GM21737 (cell line): ENCODE measurements around the gene RANBP10.
"Not testable (repeated sequence)": the region's sequence is repeated elsewhere in the genome, so short reads cannot be mapped to it uniquely, and the experiment has no call there.

ENCODE experiments used
- ATAC-seq: cut with Tn5 transposase; IDR thresholded peaks from one replicate; pipeline ENCODE4 v1.9.1; 2021; ENCODE audit warnings: mild to moderate bottlenecking, moderate library complexity; ENCODE audit not compliant: unreplicated experiment

The RANBP10 gene

DNA sequence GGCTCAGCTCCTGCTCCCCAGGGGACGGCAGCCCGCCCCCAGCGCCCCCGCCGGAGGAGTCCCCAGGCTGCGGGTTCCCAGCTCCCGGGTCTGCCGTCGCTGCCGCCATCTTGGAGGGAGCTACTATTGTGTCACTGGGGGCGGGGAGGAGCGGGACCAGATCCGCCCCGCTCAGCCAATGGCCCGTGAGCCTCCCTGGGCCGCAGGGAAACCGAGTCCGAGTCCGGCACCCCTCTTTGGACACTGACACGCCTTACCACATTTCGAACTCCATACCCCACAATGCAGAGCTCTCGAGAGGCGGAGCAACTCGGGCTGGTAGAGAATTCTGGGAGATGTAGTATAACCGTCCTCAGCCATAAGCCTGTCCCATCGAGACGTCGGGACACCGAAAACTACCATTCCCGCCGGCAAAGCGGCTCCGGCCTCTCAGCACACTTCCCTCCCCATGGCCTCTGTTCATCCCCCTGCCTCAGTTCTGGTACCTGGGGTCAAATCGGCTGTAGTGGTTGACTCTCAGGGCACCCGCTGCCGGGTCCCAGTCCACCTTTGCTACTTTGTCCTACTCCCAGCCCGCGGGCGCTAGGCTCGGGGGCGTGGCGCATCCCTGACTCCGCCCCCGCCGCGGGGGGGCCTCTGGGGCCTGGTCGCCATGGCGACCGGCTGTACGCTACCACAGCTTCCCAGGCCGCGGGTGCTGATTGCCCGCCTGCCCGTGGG, at the start of gene RANBP10, which contains the start of gene TSNAXIP1:
TSS of gene RANBP10 (minus strand) at position 133 of the 720 bp plus-strand sequence. CDS start at position 109, 24 bp downstream.
TSS of gene TSNAXIP1 (plus strand) at position 462 of the 720 bp plus-strand sequence. CDS start 261 bp downstream, outside the sequence.
- ATAC-seq = peak; percentile 91

GRCh38 chr16:67855789-67856188, 49.4 kb upstream of the RANBP10 start:
- ATAC-seq = no peak

DNA sequence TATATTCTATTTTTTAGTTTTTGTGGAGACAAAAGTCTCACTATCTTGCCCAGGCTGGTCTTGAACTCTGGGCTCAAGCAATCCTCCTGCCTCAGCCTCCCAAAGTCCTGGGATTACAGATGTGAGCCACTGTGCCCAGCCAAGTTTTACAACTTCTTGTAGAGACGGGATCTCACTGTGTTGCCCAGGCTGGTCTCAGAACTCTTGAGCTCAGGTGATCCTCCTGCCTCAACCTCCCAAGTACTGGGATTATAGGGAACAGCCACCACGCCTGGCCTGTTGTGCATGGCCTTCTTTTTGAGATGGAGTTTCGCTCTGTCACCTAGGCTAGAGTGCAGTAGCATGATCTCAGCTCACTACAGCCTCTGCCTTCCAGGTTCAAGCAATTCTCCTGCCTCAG, 47.3 kb upstream of the RANBP10 start:
- no peak for ATAC-seq

DNA sequence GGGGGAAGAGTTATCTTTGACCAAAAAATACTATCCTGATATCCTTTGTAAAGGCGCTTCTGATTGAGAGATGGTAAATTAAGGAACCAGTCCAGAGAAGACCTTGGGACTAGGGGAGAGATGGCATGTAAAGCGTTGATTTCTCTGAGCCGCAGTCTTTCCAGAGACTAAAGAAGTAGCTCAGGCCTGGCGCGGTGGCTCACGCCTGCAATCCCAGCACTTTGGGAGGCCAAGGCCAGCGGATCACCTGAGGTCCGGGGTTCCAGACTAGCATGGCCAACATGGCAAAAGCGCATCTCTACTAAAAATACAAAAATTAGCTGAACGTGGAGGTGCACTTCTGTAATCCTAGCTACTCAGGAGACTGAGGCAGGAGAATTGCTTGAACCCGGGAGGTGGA, 41.8 kb upstream of the RANBP10 start:
- ATAC-seq = no peak

GRCh38 chr16:67847064-67847861, 40.9 kb upstream of the RANBP10 start, which contains the start of gene CENPT:
Gene CENPT (minus strand): TSS chr16:67847693. CDS start chr16:67833859, 13,834 bp downstream.
- peak; percentile 28 for ATAC-seq

DNA sequence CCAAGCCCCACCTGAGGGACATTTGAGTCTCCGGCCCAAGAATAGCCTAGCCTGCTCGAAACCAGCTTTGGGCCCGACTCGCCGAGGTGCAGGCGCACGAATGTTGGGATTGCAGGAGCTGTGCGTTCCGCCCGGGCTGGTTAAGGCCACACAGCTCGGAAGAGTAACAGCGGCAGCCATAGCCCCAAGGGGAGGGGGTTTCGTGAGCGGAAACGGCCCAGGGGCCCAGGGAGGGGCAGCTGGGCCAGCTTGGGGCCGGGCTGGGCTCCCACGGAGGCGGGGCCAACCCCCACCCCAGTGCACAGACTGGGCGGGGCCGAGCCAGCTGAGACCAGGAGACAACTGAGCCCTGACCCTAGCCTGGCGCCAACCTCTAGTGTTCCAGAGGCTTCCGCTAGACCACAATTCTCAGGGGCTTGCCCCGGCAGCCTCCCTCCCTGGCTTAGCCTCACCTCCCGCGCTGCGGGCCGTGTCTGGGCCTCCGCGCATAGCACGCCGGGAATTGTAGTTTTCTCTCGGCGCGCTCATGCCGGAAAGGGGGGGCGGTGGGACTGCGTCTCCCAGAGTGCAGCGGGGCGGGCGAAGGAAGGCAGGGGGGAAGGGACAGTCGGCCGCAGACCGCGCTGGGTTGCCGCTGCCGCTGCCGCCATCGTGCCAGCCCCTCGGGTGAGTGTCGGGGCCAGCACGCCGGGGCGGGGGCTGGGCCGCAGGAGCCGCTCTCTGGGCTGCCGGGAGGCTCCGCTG, 40.1 kb upstream of the RANBP10 start, which contains the start of gene NUTF2:
TSS of gene NUTF2 (plus strand) at position 614 of the 744 bp plus-strand sequence. CDS start 18,198 bp downstream, outside the sequence.
- ATAC-seq = peak; percentile 53

DNA sequence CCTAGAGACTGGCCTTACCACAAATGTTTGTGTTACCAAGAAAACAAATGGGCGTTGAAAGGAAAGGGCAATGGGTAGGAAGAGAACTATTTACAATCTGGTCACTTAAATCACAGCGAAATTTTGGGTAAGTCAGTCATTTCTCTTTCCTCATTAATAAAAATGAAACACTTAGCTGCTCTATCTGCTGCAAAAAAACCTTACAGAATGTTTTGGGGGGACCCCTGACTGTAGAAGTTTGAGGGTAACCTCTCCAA, 39.6 kb upstream of the RANBP10 start:
- no peak for ATAC-seq

DNA sequence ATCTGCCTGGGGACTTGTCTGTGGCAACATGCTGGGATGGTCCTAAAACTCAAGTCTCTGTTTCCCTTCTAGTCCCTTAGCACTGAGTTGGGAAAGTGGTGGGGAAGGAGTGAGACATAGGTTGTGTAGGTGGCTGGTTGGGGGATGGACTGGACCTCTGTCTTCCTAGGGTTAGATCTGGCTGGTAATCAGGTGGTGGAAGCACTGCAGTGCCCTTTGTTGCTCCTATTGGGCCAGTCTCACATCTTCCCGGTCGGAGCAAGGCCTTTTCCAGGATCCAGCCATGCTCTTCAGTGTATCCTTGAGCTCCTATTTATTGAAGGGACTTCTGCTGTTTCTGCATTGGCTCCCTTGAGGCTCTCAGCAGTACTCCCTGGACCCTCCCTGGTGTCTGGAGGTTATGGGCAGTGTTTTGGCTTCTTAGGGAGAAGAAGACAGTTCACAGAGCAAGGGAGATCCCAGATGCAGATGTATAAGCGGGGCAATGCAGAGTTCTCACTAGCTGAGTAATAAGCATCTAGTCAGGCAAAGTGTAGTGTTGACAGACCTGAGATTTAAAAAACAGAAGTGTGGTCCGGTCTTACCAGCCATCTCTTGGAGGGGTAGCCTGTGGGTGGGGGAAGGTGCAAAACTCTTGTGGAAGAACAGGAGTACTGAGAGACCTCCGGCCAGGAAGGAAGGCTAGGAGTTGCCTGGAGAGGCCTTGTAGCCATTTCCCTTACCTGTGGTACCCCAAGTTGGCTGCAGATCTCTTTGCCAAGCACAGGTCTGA, 39.1 kb upstream of the RANBP10 start:
- no peak for ATAC-seq

GRCh38 chr16:67844497-67844896, 38.1 kb upstream of the RANBP10 start:
- ATAC-seq = no peak

DNA sequence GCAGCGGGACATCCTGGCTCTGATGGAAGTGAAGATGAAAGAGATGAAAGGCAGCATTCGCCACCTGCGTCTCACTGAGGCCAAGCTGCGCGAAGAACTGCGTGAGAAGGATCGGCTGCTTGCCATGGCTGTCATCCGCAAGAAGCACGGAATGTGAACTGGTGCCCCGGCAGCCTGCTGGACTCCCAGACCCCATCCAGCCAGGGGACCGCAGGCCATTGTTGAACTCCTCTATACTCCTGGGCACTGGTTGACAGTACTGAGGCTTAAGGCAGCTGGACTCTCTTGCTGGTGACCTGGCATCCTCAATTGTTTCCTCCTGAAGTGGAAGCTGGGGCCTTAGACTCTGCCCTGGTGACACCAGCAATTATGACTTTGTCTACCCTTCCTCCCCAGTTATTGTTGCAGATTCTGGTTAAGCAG, 37.0 kb upstream of the RANBP10 start:
- no peak for ATAC-seq

DNA sequence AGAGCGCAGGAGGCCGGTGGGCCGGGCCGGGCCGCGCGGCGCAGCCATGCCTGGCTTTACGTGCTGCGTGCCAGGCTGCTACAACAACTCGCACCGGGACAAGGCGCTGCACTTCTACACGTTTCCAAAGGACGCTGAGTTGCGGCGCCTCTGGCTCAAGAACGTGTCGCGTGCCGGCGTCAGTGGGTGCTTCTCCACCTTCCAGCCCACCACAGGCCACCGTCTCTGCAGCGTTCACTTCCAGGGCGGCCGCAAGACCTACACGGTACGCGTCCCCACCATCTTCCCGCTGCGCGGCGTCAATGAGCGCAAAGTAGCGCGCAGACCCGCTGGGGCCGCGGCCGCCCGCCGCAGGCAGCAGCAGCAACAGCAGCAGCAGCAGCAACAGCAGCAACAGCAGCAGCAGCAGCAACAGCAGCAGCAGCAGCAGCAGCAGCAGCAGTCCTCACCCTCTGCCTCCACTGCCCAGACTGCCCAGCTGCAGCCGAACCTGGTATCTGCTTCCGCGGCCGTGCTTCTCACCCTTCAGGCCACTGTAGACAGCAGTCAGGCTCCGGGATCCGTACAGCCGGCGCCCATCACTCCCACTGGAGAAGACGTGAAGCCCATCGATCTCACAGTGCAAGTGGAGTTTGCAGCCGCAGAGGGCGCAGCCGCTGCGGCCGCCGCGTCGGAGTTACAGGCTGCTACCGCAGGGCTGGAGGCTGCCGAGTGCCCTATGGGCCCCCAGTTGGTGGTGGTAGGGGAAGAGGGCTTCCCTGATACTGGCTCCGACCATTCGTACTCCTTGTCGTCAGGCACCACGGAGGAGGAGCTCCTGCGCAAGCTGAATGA, 36.4 kb upstream of the RANBP10 start:
- ATAC-seq = peak; percentile 15

- ATAC-seq = peak; percentile 46
These were observed 35.6 kb upstream of the RANBP10 start, which contains the start of gene THAP11 for GRCh38 chr16:67841816-67842508. Gene THAP11 (plus strand): TSS chr16:67842320. CDS start chr16:67842555, 235 bp downstream.

DNA sequence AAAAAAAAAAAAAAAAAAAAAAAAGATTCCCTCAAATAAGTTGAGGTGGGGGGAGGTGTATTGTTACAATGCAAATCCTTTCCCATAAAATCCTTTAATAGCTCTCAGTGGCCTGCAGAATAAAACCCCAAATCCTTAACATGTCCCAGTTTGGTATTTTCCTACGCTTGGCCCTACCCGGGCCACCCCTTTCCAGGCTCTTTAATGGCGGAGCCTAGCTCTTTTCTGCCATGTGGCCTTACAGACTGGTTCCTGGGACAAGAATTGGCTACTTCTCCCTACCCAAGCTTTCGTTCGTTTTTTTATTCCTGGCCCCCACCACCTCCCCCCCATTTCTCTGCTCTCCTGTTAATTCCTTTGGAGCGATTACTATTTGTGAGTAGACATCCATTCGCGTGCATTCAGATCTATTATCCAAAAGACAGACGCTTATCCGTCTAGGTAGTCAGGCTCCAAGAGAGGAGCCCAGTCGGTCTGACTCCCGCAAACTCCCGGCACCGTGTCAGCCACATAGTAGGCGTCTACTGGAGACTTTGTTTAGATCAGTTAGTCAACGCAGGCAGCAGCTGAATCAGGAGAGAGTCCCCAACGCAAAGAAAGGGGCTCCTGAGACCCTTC, 34.9 kb upstream of the RANBP10 start:
- no peak for ATAC-seq

GRCh38 chr16:67837811-67838210, 31.5 kb upstream of the RANBP10 start:
- ATAC-seq = no peak

GRCh38 chr16:67837190-67837589, 30.8 kb upstream of the RANBP10 start:
- ATAC-seq = not testable (repeated sequence)

GRCh38 chr16:67834242-67834614, 27.9 kb upstream of the RANBP10 start:
- no peak for ATAC-seq

- peak; percentile 93 for ATAC-seq
These were observed 27.3 kb upstream of the RANBP10 start for GRCh38 chr16:67833415-67834241.

- no peak for ATAC-seq
These were observed 26.7 kb upstream of the RANBP10 start for GRCh38 chr16:67833030-67833414.
